ES-I3 (cell line): ENCODE results near the gene ICA1.

ENCODE experiments used
- H3K36me3 ChIP-seq: 2 replicates; pipeline ENCODE4 v1.6.1; 2013; ENCODE audit warnings: mild to moderate bottlenecking, low read length, control low read depth, moderate library complexity; ENCODE audit not compliant: insufficient read depth
- H3K4me1 ChIP-seq: 2 replicates; pipeline ENCODE4 v1.6.1; 2013; ENCODE audit warnings: mild to moderate bottlenecking, control low read depth, low read length; ENCODE audit not compliant: insufficient read depth
- H3K9ac ChIP-seq: 2 replicates; pipeline ENCODE4 v1.6.1; 2013; ENCODE audit warnings: low read depth, mild to moderate bottlenecking, low read length, moderate library complexity
- H3K9me3 ChIP-seq: 2 replicates; pipeline ENCODE4 v1.6.1; 2013; ENCODE audit warnings: mild to moderate bottlenecking, low read length, moderate library complexity; ENCODE audit not compliant: control insufficient read depth, insufficient read depth

Gene ICA1

DNA sequence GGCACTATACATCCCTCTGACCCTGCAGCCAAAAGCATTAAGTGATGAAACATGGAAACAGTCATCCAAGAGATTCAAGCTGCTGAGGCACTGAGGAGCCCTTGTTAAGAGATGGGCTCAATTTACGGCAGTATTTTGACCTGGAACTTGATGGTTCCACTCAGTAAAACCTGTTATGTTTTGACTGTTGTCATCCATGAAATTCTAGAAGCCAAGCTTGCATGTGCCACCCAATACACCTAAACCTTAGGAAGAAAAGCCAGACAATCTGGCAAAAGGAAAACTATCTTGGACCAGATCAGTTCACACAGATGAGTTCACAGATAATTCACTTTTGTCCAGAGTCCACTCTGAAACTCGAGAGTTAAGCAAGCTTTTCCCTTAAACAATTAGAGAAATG lies 53.2 kb downstream of the ICA1 start:
- no peaks in the 10 kb centered on the region for H3K9me3 ChIP-seq
- no peaks in the 10 kb centered on the region for H3K36me3 ChIP-seq
- H3K9ac ChIP-seq, result no peak overlapping the region
- peaks cover 16% of the 10 kb centered on the region; the same call in 1 of the 2 replicates for H3K4me1 ChIP-seq

DNA sequence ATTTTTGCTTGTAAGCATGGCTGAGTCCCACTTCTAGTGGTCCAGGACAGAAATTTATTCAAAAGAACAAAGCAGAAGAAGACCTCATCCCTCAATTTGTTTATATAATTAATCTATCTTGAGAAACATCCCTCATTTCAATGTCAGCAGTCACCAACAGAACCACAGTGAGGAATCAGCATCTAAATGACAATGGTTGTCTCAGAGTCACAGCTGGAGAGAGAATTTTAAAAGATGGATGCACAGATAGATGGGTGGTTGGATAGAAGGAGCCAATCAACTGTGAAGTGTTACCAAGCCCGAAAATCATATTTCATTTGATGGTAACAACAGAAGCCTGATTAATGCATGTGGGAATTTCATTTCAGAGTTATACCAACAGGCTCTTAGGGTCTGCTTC lies 55.0 kb downstream of the ICA1 start:
- H3K36me3 ChIP-seq, result no peaks in the 10 kb centered on the region
- H3K9me3 ChIP-seq, result no peaks in the 10 kb centered on the region
- peaks cover 12% of the 10 kb centered on the region; the same call in 1 of the 2 replicates for H3K4me1 ChIP-seq
- H3K9ac ChIP-seq, result no peak overlapping the region

- H3K9ac ChIP-seq, result no peak overlapping the region
- H3K9me3 ChIP-seq, result no peaks in the 10 kb centered on the region
- H3K4me1 ChIP-seq, result peaks cover 12% of the 10 kb centered on the region; the same call in 1 of the 2 replicates
- H3K36me3 ChIP-seq, result no peaks in the 10 kb centered on the region
These were observed 56.4 kb downstream of the ICA1 start for GRCh38 chr7:8205537-8205936.

DNA sequence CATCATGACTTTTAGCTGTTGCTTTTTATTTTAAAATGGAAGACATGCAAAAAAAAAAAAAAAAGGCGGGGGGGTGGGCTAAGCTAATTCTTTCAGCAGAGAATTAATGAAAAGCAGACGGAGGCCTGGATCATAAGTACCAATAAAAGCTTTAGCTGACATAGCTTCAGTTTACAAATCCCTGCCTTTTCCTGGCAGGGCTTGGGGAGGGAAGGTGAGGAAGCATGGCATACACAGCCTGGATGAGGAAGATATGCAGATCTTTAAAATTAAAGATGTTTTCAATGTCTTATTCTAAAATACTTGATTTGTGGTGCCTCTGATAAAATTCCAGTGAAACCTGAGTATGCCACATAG lies 57.0 kb downstream of the ICA1 start:
- Histone ChIP-seq H3K9ac (no peak overlapping the region), H3K4me1 (peaks cover 12% of the 10 kb centered on the region; the same call in 1 of the 2 replicates), H3K36me3 (no peaks in the 10 kb centered on the region), H3K9me3 (no peaks in the 10 kb centered on the region)

DNA sequence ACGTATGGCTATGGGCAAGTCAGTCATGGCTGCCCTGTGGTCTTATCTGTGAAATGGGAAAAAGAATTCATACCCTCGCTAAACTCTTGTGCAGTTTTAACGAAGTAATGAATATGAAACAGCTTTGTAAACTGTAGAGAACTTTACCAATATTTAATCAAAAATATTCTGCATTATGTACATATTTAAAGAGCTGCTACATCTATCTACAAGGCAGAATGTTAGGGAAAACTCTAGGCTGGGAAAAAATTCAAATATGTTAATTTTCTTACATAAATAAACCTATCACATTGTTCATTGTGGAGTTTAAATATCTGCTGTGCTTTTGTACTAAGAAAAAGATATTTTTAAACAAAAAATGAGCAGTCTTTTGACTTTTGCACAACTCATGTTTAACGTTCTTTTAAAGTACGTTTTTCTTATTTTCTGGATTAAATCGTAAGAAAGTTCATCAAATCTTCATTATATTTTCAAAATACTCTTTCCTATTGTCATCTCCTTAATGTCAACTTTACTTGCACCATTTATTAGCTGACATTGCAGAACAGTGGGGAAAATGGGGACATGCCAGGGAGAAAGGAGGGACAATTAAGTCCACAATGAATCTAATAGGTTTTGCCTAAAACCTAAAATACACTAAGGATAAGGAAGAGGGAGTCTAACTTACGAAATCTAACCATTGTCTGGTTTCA lies 57.5 kb downstream of the ICA1 start:
- H3K9me3 ChIP-seq, result no peaks in the 10 kb centered on the region
- H3K9ac ChIP-seq, result no peak overlapping the region
- no peaks in the 10 kb centered on the region for H3K36me3 ChIP-seq
- peaks cover 12% of the 10 kb centered on the region; the same call in 1 of the 2 replicates for H3K4me1 ChIP-seq

- peaks cover 10% of the 10 kb centered on the region; the same call in 1 of the 2 replicates for H3K4me1 ChIP-seq
- H3K9ac ChIP-seq, result no peak overlapping the region
- no peaks in the 10 kb centered on the region for H3K36me3 ChIP-seq
- no peaks in the 10 kb centered on the region for H3K9me3 ChIP-seq
These were observed 60.0 kb downstream of the ICA1 start for GRCh38 chr7:8201846-8202441.

DNA sequence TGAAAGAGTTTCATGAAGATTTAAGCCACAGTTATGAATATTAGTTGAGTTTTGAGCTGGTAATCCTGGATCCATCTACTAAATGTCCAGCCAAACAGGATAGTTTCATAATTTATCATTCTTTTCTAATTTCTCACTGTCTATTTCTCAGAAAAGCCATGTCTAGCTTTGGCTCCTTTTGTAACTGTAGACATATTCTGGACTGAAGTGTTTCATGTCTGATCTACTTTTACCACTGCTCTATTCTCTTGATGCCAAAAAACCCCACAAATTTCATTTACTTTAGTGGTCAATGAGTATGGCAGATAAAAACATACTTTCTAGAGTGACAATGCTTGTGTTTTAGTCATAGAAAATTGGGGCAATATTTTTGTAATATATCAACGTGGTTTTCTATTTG lies 61.2 kb downstream of the ICA1 start:
- H3K4me1 ChIP-seq, result 0 out of 2 replicates have a peak, but pooled peaks cover 2% of the 10 kb centered on the region
- no peaks in the 10 kb centered on the region for H3K9me3 ChIP-seq
- no peaks in the 10 kb centered on the region for H3K36me3 ChIP-seq
- no peak overlapping the region for H3K9ac ChIP-seq

- Histone ChIP-seq H3K9ac (no peak overlapping the region), H3K36me3 (no peaks in the 10 kb centered on the region), H3K4me1 (no peaks in the 10 kb centered on the region), H3K9me3 (no peaks in the 10 kb centered on the region)
These were observed 61.7 kb downstream of the ICA1 start for GRCh38 chr7:8200316-8200715.

DNA sequence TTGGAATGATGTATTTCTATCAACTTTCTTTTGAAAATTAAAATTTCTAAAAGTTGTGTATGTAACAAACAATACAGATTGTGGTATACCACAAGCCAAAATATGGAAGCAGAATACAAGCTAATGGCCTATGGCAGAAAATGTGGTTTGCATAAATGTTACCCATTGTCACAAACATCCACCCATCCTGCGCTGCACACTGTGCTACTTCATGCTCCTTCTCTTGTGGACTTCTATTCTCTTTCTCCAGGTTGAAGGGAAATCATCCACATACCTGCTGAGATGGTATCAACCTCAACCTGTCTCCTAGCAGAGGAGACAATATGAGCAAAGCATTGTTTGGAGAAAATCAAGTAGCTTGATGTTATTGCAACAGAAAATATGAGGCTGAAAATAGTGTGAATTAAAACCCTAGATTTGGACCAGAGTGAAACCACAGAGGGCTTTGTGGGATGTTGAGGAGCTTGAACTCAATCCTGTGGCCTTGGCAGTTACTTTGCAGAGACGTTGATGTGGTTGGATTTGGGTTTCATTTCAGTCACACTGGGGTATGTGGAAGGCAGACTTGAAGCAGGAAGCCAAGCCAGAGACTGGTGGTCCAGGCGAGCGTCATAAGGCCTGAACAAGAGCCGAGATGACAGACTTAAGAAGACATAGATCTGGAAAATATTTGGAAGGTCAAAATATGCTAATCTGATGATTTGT lies 63.8 kb downstream of the ICA1 start:
- Histone ChIP-seq H3K4me1 (no peaks in the 10 kb centered on the region), H3K9ac (no peak overlapping the region), H3K36me3 (no peaks in the 10 kb centered on the region), H3K9me3 (no peaks in the 10 kb centered on the region)

- no peak overlapping the region for H3K9ac ChIP-seq
- no peaks in the 10 kb centered on the region for H3K36me3 ChIP-seq
- H3K4me1 ChIP-seq, result peaks cover 10% of the 10 kb centered on the region
- H3K9me3 ChIP-seq, result no peaks in the 10 kb centered on the region
These were observed 69.1 kb downstream of the ICA1 start for GRCh38 chr7:8192897-8193296.

GRCh38 chr7:8190119-8190895 lies 71.7 kb downstream of the ICA1 start:
- Histone ChIP-seq H3K9me3 (no peaks in the 10 kb centered on the region), H3K36me3 (no peaks in the 10 kb centered on the region), H3K9ac (no peak overlapping the region), H3K4me1 (peaks cover 16% of the 10 kb centered on the region)

DNA sequence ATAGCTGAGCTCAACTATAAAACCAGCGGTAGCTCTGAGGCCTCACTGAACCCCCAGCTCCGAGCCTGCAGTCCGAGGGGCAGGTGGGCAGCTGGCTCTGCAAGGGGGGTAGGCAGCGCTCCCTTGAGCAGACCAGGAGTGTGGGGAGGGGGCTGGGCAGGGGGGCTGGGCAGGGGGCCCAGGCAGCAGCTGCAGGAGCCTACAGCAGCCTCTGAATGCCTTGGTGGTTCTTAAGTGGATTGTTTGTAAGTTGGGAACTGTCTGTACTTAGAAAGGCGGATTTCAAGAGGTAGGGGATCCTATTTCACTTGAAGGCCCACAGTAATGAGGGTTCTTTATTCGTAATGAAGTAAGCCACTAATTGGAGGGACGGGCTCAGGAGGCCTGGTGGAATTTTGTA lies 72.3 kb downstream of the ICA1 start:
- Histone ChIP-seq H3K9ac (no peak overlapping the region), H3K36me3 (no peaks in the 10 kb centered on the region), H3K9me3 (no peaks in the 10 kb centered on the region), H3K4me1 (peaks cover 16% of the 10 kb centered on the region)

- H3K4me1 ChIP-seq, result peaks cover 16% of the 10 kb centered on the region
- H3K36me3 ChIP-seq, result no peaks in the 10 kb centered on the region
- no peaks in the 10 kb centered on the region for H3K9me3 ChIP-seq
- H3K9ac ChIP-seq, result no peak overlapping the region
These were observed 75.9 kb downstream of the ICA1 start for GRCh38 chr7:8185926-8186683.

DNA sequence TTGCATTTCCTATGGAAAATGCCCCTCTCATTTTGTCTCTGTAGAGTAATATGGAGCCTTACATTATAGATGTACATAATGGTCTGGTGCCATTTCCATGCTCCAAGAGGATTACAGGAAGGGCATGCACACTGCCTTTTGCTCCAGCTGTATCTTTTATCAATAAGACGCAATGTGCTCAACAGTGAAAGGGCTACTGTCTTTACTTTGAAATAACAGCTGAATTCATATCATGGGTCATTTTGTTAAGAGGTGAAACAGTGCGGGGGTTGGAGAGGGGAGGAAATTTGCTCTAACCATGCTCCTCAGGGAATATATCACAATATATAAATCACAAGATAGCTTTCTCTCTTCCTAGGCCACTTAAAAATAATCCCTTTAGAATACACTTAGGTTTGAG lies 77.7 kb downstream of the ICA1 start:
- no peaks in the 10 kb centered on the region for H3K36me3 ChIP-seq
- no peaks in the 10 kb centered on the region for H3K9me3 ChIP-seq
- no peak overlapping the region for H3K9ac ChIP-seq
- H3K4me1 ChIP-seq, result peaks cover 7% of the 10 kb centered on the region
